A549 (cell line): ENCODE results near the gene ABCB6. TPM values are rescaled to one million over a fixed set of nuclear protein-coding genes. Genes with fewer than 3 reads are reported as not detected.

Experiments
- ATAC-seq, 2 experiments: fragments of 200-7000 bp in 1 of 2; fragments of >200 bp in 1 of 2; cut with Nextera tagmentation in 1 of 2; cut with Tn5 transposase in 1 of 2; 3 replicates each; pipeline versions ENCODE4 v1.8.0 to v1.9.1; 2018 to 2020; ENCODE audit warnings: mild to moderate bottlenecking in 1 of 2, moderate library complexity in 1 of 2
- CTCF ChIA-PET: fragments of 300-600 bp; sonication (Branson Sonifier 250); formaldehyde crosslinking; extraction: SDS; loops from one replicate; lab custom pipeline; 2021; ENCODE audit warnings: antibody characterized with exemption, inconsistent platforms; lab: Yijun Ruan, JAX
- POLR2A ChIA-PET: fragments of 350-600 bp; formaldehyde crosslinking; extraction: SDS; loops from one replicate; lab custom pipeline; 2021; ENCODE audit warnings: antibody characterized with exemption, inconsistent platforms; lab: Yijun Ruan, JAX
- DNase-seq, 2 experiments: peaks; one replicate each; pipeline versions ENCODE4 v3.0.0 to v3.0.0-alpha.2; 2011 to 2016; ENCODE audit warnings: low read depth in 1 of 2, low spot score in 1 of 2
- FAIRE-seq: peaks from 2 replicates; lab custom pipeline; 2011; peaks lifted over from hg19 to GRCh38; lab: Jason Lieb, UNC
- H3K27ac ChIP-seq, 2 experiments: fragments of >200 bp; sonication (Bioruptor Twin); formaldehyde crosslinking; 3 replicates each; pipeline ENCODE4 v1.5.1; 2016 to 2017
- H3K4me1 ChIP-seq: fragments of >200 bp; sonication (Bioruptor Twin); formaldehyde crosslinking; 3 replicates; pipeline ENCODE4 v1.6.1; 2016
- H3K4me2 ChIP-seq: fragments of >200 bp; sonication (Bioruptor Twin); formaldehyde crosslinking; 3 replicates; pipeline ENCODE4 v1.6.1; 2016
- H3K4me3 ChIP-seq: fragments of >200 bp; sonication (Bioruptor Twin); formaldehyde crosslinking; 3 replicates; pipeline ENCODE4 v1.5.1; 2016
- H3K9me3 ChIP-seq: fragments of >200 bp; sonication (Bioruptor Twin); formaldehyde crosslinking; 3 replicates; pipeline ENCODE4 v1.6.1; 2016
- CBX8 ChIP-seq: fragments of 200-600 bp; sonication (generic); IDR thresholded peaks from 2 replicates; pipeline ENCODE4 v1.6.1; 2016
- CEBPB ChIP-seq, 2 experiments: fragments of >200 bp in 1 of 2; sonication (Bioruptor Twin) in 1 of 2; formaldehyde crosslinking in 1 of 2; IDR thresholded peaks; 2 replicates each; pipeline ENCODE4 v1.6.1; 2012 to 2016
- CHD4 ChIP-seq: fragments of 200-600 bp; sonication (generic); IDR thresholded peaks from 2 replicates; pipeline ENCODE4 v1.6.1; 2016; ENCODE audit warnings: antibody characterized with exemption, mild to moderate bottlenecking, borderline replicate concordance
- CTCF ChIP-seq: fragments of >200 bp; sonication (Bioruptor Twin); formaldehyde crosslinking; IDR thresholded peaks from 3 replicates; pipeline ENCODE4 v1.5.1; 2016
- E2F6 ChIP-seq: IDR thresholded peaks from 2 replicates; pipeline ENCODE4 v1.6.1; 2012; ENCODE audit warnings: low read depth, borderline replicate concordance
- FOSL2 ChIP-seq, 2 experiments: fragments of 450-650 bp in 1 of 2; fragments of >200 bp in 1 of 2; sonication (Bioruptor Twin) in 1 of 2; formaldehyde crosslinking; IDR thresholded peaks; 2 replicates each; pipeline versions ENCODE4 v1.5.0 to v1.6.1; 2016 to 2020; ENCODE audit warnings: mild to moderate bottlenecking in 1 of 2, moderate library complexity in 1 of 2
- FOXS1 ChIP-seq: fragments of 250-450 bp; sonication (Bioruptor Pico); IDR thresholded peaks from 2 replicates; pipeline ENCODE4 v1.5.0; 2020; ENCODE audit warnings: mild to moderate bottlenecking, moderate library complexity
- HDAC2 ChIP-seq: fragments of 200-600 bp; sonication (generic); IDR thresholded peaks from 2 replicates; pipeline ENCODE4 v1.6.1; 2016
- HES2 ChIP-seq: fragments of >200 bp; sonication (Bioruptor Twin); formaldehyde crosslinking; IDR thresholded peaks from 2 replicates; pipeline ENCODE4 v1.6.1; 2016
- HMGXB4 ChIP-seq: fragments of 250-450 bp; sonication (Bioruptor Pico); IDR thresholded peaks from 2 replicates; pipeline ENCODE4 v1.5.0; 2021; ENCODE audit warnings: mild to moderate bottlenecking, moderate library complexity, borderline replicate concordance
- HOXB13 ChIP-seq: fragments of 250-450 bp; sonication (Bioruptor Pico); IDR thresholded peaks from 2 replicates; pipeline ENCODE4 v1.5.0; 2020; ENCODE audit warnings: low read depth, mild to moderate bottlenecking, moderate library complexity
- HOXB5 ChIP-seq: fragments of 250-450 bp; sonication (Bioruptor Pico); IDR thresholded peaks from 2 replicates; pipeline ENCODE4 v1.5.0; 2020; ENCODE audit warnings: mild to moderate bottlenecking, moderate library complexity
- JUN ChIP-seq, 2 experiments: fragments of >200 bp; sonication (Bioruptor Twin); formaldehyde crosslinking; IDR thresholded peaks; 2 replicates in 1 of 2; 3 replicates in 1 of 2; pipeline ENCODE4 v1.6.1; 2016 to 2017
- KDM1A ChIP-seq: fragments of 200-600 bp; sonication (generic); IDR thresholded peaks from 2 replicates; pipeline ENCODE4 v1.6.1; 2016; ENCODE audit warnings: low read depth, mild to moderate bottlenecking
- MYC ChIP-seq: IDR thresholded peaks from 2 replicates; pipeline ENCODE4 v1.6.1; 2012; ENCODE audit warnings: mild to moderate bottlenecking, inconsistent platforms, low read length, improper control_type of control experiment, borderline replicate concordance
- NFE2L2 ChIP-seq: fragments of 150-350 bp; conservative IDR thresholded peaks from 2 replicates; pipeline ENCODE4 v1.6.1; 2014; ENCODE audit warnings: low read length
- RARB ChIP-seq: fragments of 250-450 bp; sonication (Bioruptor Pico); IDR thresholded peaks from 2 replicates; pipeline ENCODE4 v1.8.0; 2021; ENCODE audit warnings: mild to moderate bottlenecking, moderate library complexity
- RCOR1 ChIP-seq: fragments of 150-350 bp; IDR thresholded peaks from 2 replicates; pipeline ENCODE4 v1.6.1; 2014; ENCODE audit warnings: antibody characterized with exemption, low read length, low read depth
- RFX5 ChIP-seq: fragments of 450-650 bp; IDR thresholded peaks from 2 replicates; pipeline ENCODE4 v1.7.1; 2014; ENCODE audit warnings: antibody characterized with exemption, mild to moderate bottlenecking, moderate library complexity
- SMC3 ChIP-seq: fragments of >200 bp; sonication (Bioruptor Twin); formaldehyde crosslinking; IDR thresholded peaks from 3 replicates; pipeline ENCODE4 v1.6.1; 2018; ENCODE audit warnings: inconsistent platforms
- TFCP2L1 ChIP-seq: fragments of 250-450 bp; sonication (Bioruptor Pico); IDR thresholded peaks from 2 replicates; pipeline ENCODE4 v1.5.0; 2021; ENCODE audit warnings: mild to moderate bottlenecking
- ZC3H11A ChIP-seq: fragments of 450-650 bp; IDR thresholded peaks from 2 replicates; pipeline ENCODE4 v1.6.1; 2014; ENCODE audit warnings: antibody characterized with exemption, mild to moderate bottlenecking
- ZFP36 ChIP-seq: fragments of 450-650 bp; IDR thresholded peaks from 2 replicates; pipeline ENCODE4 v1.6.1; 2014; ENCODE audit warnings: borderline replicate concordance; ENCODE audit not compliant: partially characterized antibody
- ZNF302 ChIP-seq: fragments of 250-450 bp; sonication (Bioruptor Pico); IDR thresholded peaks from 2 replicates; pipeline ENCODE4 v1.9.0; 2021; ENCODE audit warnings: inconsistent platforms, mild to moderate bottlenecking, moderate library complexity
- WGBS: methylation state at CpG from one replicate; pipeline ENCODE4 v1.1.6; 2017; ENCODE audit errors: missing lambda C conversion rate; 5-methylcytosine and 5-hydroxymethylcytosine counted together
- polyA plus RNA-seq, 4 experiments: library from polyadenylated mRNA; depleted of rRNA in 3 of 4; stranded (reverse); fragments of >200 nt; fragmentation: RNase III in 1 of 4; extraction: RNeasy Plus Mini Kit Qiagen cat#74134 plus additional on column Dnase treatment in 1 of 4; gene quantifications; 2 replicates in 3 of 4; 3 replicates in 1 of 4; pipeline ENCODE4 v1.2.3, GENCODE V29; 2011 to 2017
- TF ChIP-seq, protein P1 (sequence below): fragments of 450-650 bp; IDR thresholded peaks from 2 replicates; pipeline ENCODE4 v1.6.1; 2014; ENCODE audit warnings: antibody characterized with exemption
- TF ChIP-seq, protein P2 (sequence below): IDR thresholded peaks from 2 replicates; pipeline ENCODE4 v1.6.1; 2012

The ABCB6 gene
- polyA plus RNA-seq, 2 of the 4 experiments (the other 2 are of a cell fraction), result 51.3 to 62.5 TPM

- CTCF ChIA-PET, result interaction anchor here (0.5 to 10.6 kb wide), 21 partner anchors 8 to 124 kb away, joined by 3 to 177 read pairs (median 4); partner anchors contain the start of genes ANKZF1, ATG9A, DNAJB2 and GLB1L
- POLR2A ChIA-PET, result no interaction called here
- H3K9me3 ChIP-seq, result no peaks in the 10 kb centered on the region
- WGBS, result 83% methylated on average over 14 of the region's 16 CpGs
- H3K4me3 ChIP-seq, result no peak overlapping the region
- FAIRE-seq (no peak), DNase-seq (no peak), ATAC-seq (no peak)
- TF ChIP-seq ZC3H11A (no peak), NFE2L2 (no peak), CTCF (no peak), HOXB13 (no peak), E2F6 (no peak), TFCP2L1 (no peak), JUN (IDR thresholded peaks at IDR 0.05) (no peak), SMC3 (no peak), HOXB5 (CRISPR knock-in tag) (no peak), RCOR1 (no peak), CEBPB (IDR thresholded peaks at IDR 0.05) (no peak), CHD4 (no peak), RFX5 (no peak), KDM1A (no peak)
- TF ChIP-seq, protein P1, sequence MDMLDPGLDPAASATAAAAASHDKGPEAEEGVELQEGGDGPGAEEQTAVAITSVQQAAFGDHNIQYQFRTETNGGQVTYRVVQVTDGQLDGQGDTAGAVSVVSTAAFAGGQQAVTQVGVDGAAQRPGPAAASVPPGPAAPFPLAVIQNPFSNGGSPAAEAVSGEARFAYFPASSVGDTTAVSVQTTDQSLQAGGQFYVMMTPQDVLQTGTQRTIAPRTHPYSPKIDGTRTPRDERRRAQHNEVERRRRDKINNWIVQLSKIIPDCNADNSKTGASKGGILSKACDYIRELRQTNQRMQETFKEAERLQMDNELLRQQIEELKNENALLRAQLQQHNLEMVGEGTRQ, result no peak
- H3K4me2 ChIP-seq, result no peak overlapping the region
- H3K27ac ChIP-seq, result no peak overlapping the region
- H3K4me1 ChIP-seq, result 0 out of 3 replicates have a peak, but pooled peaks cover 6% of the 10 kb centered on the region
Observed at GRCh38 chr2:219172231-219173154, 46.3 kb downstream of the ABCB6 start.

DNA sequence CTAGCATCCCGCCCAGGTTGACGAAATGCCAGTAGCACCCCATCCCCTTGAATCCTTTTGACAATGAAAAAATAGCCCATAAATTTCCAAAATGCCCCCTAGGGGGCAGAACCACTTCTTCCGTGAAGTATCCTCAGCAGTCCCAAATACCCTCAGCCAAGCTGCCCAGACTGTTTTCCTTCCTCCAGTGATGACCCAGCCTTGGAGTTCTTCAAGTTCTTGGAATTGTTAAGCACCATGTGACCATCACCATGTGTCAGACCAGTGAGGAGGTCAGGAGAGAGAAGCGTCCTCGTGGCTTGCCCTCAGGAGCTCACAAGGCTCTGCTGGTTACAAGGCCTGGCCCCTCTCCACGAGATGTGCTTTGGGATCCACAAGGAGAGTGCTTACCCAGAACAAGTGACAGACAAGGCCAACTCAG, 47.5 kb downstream of the ABCB6 start:
- H3K4me3 ChIP-seq, result no peak overlapping the region
- no peaks in the 10 kb centered on the region for H3K9me3 ChIP-seq
- no peak overlapping the region for H3K4me2 ChIP-seq
- peak; percentile 58 to 61 for DNase-seq
- 0 out of 6 replicates have a peak overlapping the region, but pooled peaks of 1 of the 2 experiments have one; percentile 31 for H3K27ac ChIP-seq
- 53% methylated on average over 6 of the region's 6 CpGs for WGBS
- ChIA-PET POLR2A (interaction anchor here (0.6 to 1.6 kb wide), 2 partner anchors 40 to 78 kb away, joined by 4 to 5 read pairs; no protein-coding TSS in a partner anchor), CTCF (interaction anchor here (0.6 to 10.6 kb wide), 34 partner anchors 7 to 231 kb away, joined by 3 to 177 read pairs (median 4); partner anchors contain the start of genes DNAJB2, GLB1L, NHEJ1 and STK16)
- H3K4me1 ChIP-seq, result 0 out of 3 replicates have a peak, but pooled peaks cover 6% of the 10 kb centered on the region
- FAIRE-seq, result no peak
- ATAC-seq, result peak; percentile 51 to 78; a peak in 5 of 6 replicates
- TF ChIP-seq MYC (no peak), KDM1A (no peak), FOXS1 (CRISPR knock-in tag) (no peak), CTCF (peak; percentile 84), SMC3 (peak; percentile 56), HES2 (no peak), ZFP36 (no peak), FOSL2 (IDR thresholded peaks at IDR 0.05) (no peak), FOSL2 (CRISPR knock-in tag; IDR thresholded peaks at IDR 0.05) (no peak), HMGXB4 (CRISPR knock-in tag) (no peak), JUN (IDR thresholded peaks at IDR 0.05) (no peak), CBX8 (no peak), RARB (CRISPR knock-in tag) (no peak), HOXB5 (CRISPR knock-in tag) (no peak), HDAC2 (no peak), ZNF302 (CRISPR knock-in tag) (no peak)
- TF ChIP-seq, protein P1, result peak; percentile 51; the same call in 1 of the 2 replicates
- TF ChIP-seq, protein P2, sequence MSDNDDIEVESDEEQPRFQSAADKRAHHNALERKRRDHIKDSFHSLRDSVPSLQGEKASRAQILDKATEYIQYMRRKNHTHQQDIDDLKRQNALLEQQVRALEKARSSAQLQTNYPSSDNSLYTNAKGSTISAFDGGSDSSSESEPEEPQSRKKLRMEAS, result no peak
